ENCODE results near the gene THSD8.

GRCh38 chr19:12788042-12788681 is 13.7 kb upstream of the THSD8 start:
- TF ChIP-seq CTCF (IDR thresholded peaks at IDR 0.05) (no peak), POLR2AphosphoS5 (IDR thresholded peaks at IDR 0.05; ENCODE audit: insufficient read depth in 1 of 2, low read depth in 1 of 2) (no peak), POLR2A (IDR thresholded peaks at IDR 0.05) (no peak)

All from vagina (tissue), 2 donors.